HepG2 (cell line): ENCODE data around the gene C16orf89. TPM values are rescaled to one million over a fixed set of nuclear protein-coding genes. Genes with fewer than 3 reads are reported as not detected.
A peak's percentile ranks its signal among the peaks of the same experiment; 100 is the strongest.

Source experiments
- DMTF1 ChIP-seq: sonication (generic); formaldehyde crosslinking; IDR thresholded peaks from 2 replicates; pipeline ENCODE4 v1.4.0; 2020; ENCODE audit warnings: mild to moderate bottlenecking, missing genetic modification reagents
- ELF4 ChIP-seq: sonication (generic); formaldehyde crosslinking; IDR thresholded peaks from 2 replicates; pipeline ENCODE4 v1.5.0; 2020; ENCODE audit warnings: missing genetic modification reagents, mild to moderate bottlenecking, moderate library complexity, borderline replicate concordance
- HIVEP1 ChIP-seq: sonication (generic); formaldehyde crosslinking; IDR thresholded peaks from 2 replicates; pipeline ENCODE4 v1.4.0; 2020; ENCODE audit warnings: mild to moderate bottlenecking, missing genetic modification reagents
- NR2F2 ChIP-seq: IDR thresholded peaks from 2 replicates; pipeline ENCODE4 v1.6.1; 2012; ENCODE audit warnings: low read depth, inconsistent platforms, borderline replicate concordance
- PAX8 ChIP-seq: sonication (generic); formaldehyde crosslinking; IDR thresholded peaks from 2 replicates; pipeline ENCODE4 v1.8.0; 2022; ENCODE audit warnings: mild to moderate bottlenecking, missing genetic modification reagents, borderline replicate concordance
- RARA ChIP-seq: IDR thresholded peaks from 2 replicates; pipeline ENCODE4 v1.6.1; 2016; ENCODE audit warnings: missing genetic modification reagents, missing compliant biosample characterization
- RORA ChIP-seq: sonication (generic); formaldehyde crosslinking; IDR thresholded peaks from 2 replicates; pipeline ENCODE4 v1.5.0; 2020; ENCODE audit warnings: mild to moderate bottlenecking, missing genetic modification reagents, moderate library complexity
- SAFB2 ChIP-seq: sonication (generic); formaldehyde crosslinking; IDR thresholded peaks from 2 replicates; pipeline ENCODE4 v1.5.1; 2020; ENCODE audit warnings: missing genetic modification reagents, low read depth, mild to moderate bottlenecking, borderline replicate concordance
- SALL1 ChIP-seq: sonication (generic); formaldehyde crosslinking; IDR thresholded peaks from 2 replicates; pipeline ENCODE4 v1.8.0; 2022; ENCODE audit warnings: mild to moderate bottlenecking, missing genetic modification reagents
- SALL2 ChIP-seq: sonication (generic); formaldehyde crosslinking; IDR thresholded peaks from 2 replicates; pipeline ENCODE4 v1.8.1; 2023; ENCODE audit warnings: mild to moderate bottlenecking, missing genetic modification reagents, inconsistent platforms
- SP5 ChIP-seq: IDR thresholded peaks from 2 replicates; pipeline ENCODE4 v1.6.1; 2016; ENCODE audit warnings: low read depth, borderline replicate concordance
- STAT5B ChIP-seq: sonication (generic); formaldehyde crosslinking; IDR thresholded peaks from 2 replicates; pipeline ENCODE4 v1.4.0; 2020; ENCODE audit warnings: missing genetic modification reagents
- TP53 ChIP-seq: sonication (generic); formaldehyde crosslinking; conservative IDR thresholded peaks from 2 replicates; pipeline ENCODE4 v1.4.0; 2020; ENCODE audit warnings: missing genetic modification reagents
- U2AF1 ChIP-seq: fragments of 200-400 bp; formaldehyde crosslinking; optimal IDR thresholded peaks from 2 replicates; pipeline ENCODE3; 2017; ENCODE audit warnings: mild to moderate bottlenecking, low read depth, low read length
- ZFX ChIP-seq: sonication (generic); formaldehyde crosslinking; IDR thresholded peaks from 2 replicates; pipeline ENCODE4 v1.4.0; 2020; ENCODE audit warnings: mild to moderate bottlenecking, low read depth, missing genetic modification reagents, moderate library complexity
- ZNF20 ChIP-seq: sonication (generic); formaldehyde crosslinking; IDR thresholded peaks from 2 replicates; pipeline ENCODE4 v1.4.0; 2020; ENCODE audit warnings: mild to moderate bottlenecking, moderate library complexity, missing genetic modification reagents
- ZNF329 ChIP-seq: sonication (generic); formaldehyde crosslinking; IDR thresholded peaks from 2 replicates; pipeline ENCODE4 v1.9.0; 2021; ENCODE audit warnings: low read depth, mild to moderate bottlenecking, missing genetic modification reagents
- ZNF614 ChIP-seq: IDR thresholded peaks from 2 replicates; pipeline ENCODE4 v1.6.1; 2018; ENCODE audit warnings: missing biosample characterization, missing genetic modification reagents, inconsistent platforms, borderline replicate concordance
- ZNF782 ChIP-seq: sonication (generic); formaldehyde crosslinking; IDR thresholded peaks from 2 replicates; pipeline ENCODE4 v1.4.0; 2020; ENCODE audit warnings: missing genetic modification reagents, mild to moderate bottlenecking, borderline replicate concordance
- polyA plus RNA-seq, 8 experiments: library from polyadenylated mRNA; depleted of rRNA in 3 of 8; stranded (reverse) in 7 of 8; unstranded in 1 of 8; fragments of >200 nt; fragmentation: Illumina TruSeq in 4 of 8; extraction: Trizol in 4 of 8; gene quantifications; 2 replicates each; pipeline versions ENCODE4 v1.2.1 to v1.2.3, GENCODE V29; 2011 to 2016; ENCODE audit warnings: low read depth in 4 of 8, missing spikeins in 1 of 8, mixed read lengths in 1 of 8; ENCODE audit not compliant: insufficient read depth in 1 of 8
- total RNA-seq, 5 experiments: library from RNA; depleted of rRNA; stranded (reverse); fragments of >200 nt; fragmentation: Illumina TruSeq; extraction: Trizol; gene quantifications; 2 replicates each; pipeline ENCODE4 v1.2.3, GENCODE V29; 2016; ENCODE audit warnings: low read depth in 1 of 5
- TF ChIP-seq, protein P1 (sequence below): sonication (generic); formaldehyde crosslinking; IDR thresholded peaks from 2 replicates; pipeline ENCODE4 v1.8.1; 2023; ENCODE audit warnings: mild to moderate bottlenecking, missing genetic modification reagents
- TF ChIP-seq, protein P2 (sequence below): sonication (generic); formaldehyde crosslinking; IDR thresholded peaks from 2 replicates; pipeline ENCODE4 v1.5.1; 2020; ENCODE audit warnings: missing genetic modification reagents, mild to moderate bottlenecking, borderline replicate concordance

C16orf89 gene
- total and polyA plus RNA-seq, 2 of the 13 experiments (the other 11 are each of a cell fraction or from before 2014, with no cell fraction given) = 1.9 to 3.4 TPM

DNA sequence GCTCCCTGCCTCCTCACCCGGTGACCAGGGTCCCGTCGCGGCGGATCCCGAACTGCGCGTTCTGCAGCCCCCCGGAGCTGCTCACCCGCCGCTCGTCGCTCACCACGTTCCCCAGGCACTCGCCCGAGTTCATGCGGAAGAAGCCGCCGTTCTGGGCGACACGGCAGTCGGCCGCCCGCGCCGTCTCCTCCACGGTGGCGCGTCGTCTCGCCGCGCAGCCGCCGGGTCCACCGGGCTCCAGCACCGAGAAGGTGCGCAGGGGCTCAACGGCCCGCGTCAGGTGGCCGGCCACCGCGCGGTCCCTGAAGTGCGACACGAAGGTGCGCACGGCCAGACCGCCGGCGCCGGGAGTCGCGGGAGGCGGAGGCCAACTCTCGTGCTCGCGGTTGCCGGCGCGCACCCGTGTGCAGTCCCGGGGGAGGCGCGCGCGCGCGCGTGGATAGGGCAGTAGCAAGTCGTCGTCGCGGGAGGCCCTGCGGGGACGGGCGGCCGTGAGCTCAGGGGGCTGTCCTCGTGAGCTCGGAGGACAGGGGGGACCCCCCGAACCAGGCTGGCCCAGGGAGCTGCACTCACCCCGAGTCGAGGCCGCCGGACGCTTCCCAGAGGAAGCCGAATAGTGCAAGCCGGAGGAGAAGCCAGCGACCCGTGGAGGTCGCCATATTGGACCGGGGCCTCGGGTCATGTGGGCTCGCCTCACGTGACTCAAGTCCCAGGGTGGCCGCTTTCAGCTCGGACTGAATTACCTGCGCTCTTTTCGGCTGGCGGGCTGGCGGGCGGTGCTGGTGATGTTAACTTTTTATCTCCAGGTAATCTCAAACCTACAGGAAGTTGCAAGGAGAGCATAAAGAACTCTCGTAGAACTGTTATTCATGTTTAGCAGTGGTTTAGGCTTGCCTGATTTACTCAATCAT, 32.2 kb downstream of the C16orf89 start, which contains the start of gene NAGPA (continued):
- TF ChIP-seq SP5 (CRISPR knock-in tag) (peak; percentile 37; the same call in 1 of the 2 replicates), ZNF20 (CRISPR knock-in tag) (peak; percentile 55; the same call in 1 of the 2 replicates), ZNF614 (CRISPR knock-in tag) (peak; percentile 94), NR2F2 (peak; percentile 36; the same call in 1 of the 2 replicates), RORA (peak; percentile 93; the same call in 1 of the 2 replicates), ELF4 (no peak), TP53 (CRISPR knock-in tag) (0 out of 2 replicates have a peak, but pooled peaks have one; percentile 87), ZNF782 (CRISPR knock-in tag) (peak; percentile 94), HIVEP1 (CRISPR knock-in tag) (peak; percentile 83), STAT5B (CRISPR knock-in tag) (peak; percentile 94), SALL1 (CRISPR knock-in tag) (peak; percentile 94), ZFX (CRISPR knock-in tag) (peak; percentile 94), DMTF1 (CRISPR knock-in tag) (no peak), U2AF1 (no peak), SALL2 (peak; percentile 96), RARA (CRISPR knock-in tag) (peak; percentile 65), PAX8 (CRISPR knock-in tag) (no peak), ZNF329 (CRISPR knock-in tag) (peak; percentile 44; the same call in 1 of the 2 replicates), SAFB2 (CRISPR knock-in tag) (peak; percentile 93)
- TF ChIP-seq, protein P1, sequence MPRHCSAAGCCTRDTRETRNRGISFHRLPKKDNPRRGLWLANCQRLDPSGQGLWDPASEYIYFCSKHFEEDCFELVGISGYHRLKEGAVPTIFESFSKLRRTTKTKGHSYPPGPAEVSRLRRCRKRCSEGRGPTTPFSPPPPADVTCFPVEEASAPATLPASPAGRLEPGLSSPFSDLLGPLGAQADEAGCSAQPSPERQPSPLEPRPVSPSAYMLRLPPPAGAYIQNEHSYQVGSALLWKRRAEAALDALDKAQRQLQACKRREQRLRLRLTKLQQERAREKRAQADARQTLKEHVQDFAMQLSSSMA (CRISPR knock-in tag) = peak; percentile 70; the same call in 1 of the 2 replicates
- TF ChIP-seq, protein P2, sequence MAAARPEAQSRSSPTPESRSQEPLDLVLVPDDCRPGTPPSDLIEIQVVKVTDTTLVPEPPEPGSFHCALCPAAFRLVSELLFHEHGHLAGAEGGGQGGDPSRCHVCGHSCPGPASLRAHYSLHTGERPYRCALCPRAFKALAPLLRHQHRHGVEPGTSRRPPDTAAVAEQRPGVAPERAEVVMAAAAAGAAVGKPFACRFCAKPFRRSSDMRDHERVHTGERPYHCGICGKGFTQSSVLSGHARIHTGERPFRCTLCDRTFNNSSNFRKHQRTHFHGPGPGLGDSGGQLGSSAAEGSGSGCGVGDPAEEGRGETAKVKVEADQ (CRISPR knock-in tag) = peak; percentile 86
